ENCODE measurements around the gene TACR3. TPM values are rescaled to one million over a fixed set of nuclear protein-coding genes. Genes with fewer than 3 reads are reported as not detected.

Gene TACR3, protein sequence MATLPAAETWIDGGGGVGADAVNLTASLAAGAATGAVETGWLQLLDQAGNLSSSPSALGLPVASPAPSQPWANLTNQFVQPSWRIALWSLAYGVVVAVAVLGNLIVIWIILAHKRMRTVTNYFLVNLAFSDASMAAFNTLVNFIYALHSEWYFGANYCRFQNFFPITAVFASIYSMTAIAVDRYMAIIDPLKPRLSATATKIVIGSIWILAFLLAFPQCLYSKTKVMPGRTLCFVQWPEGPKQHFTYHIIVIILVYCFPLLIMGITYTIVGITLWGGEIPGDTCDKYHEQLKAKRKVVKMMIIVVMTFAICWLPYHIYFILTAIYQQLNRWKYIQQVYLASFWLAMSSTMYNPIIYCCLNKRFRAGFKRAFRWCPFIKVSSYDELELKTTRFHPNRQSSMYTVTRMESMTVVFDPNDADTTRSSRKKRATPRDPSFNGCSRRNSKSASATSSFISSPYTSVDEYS
- total RNA-seq (not detected), polyA plus RNA-seq (not detected)
- long read RNA-seq, donor 1: 0 reads
- long read RNA-seq, donor 2: 0 reads
- long read RNA-seq, donor 3: 0 reads

GRCh38 chr4:103719830-103720207 lies at the start of gene TACR3:
Gene TACR3, minus strand, starts transcription at chr4:103719985. Its CDS starts 310 bp downstream, at chr4:103719675.
- H3K4me3 ChIP-seq: peak within 1 kb of the TSS in 3 of 10 donors; percentile 0 to 34 (median 29)
- H3K4me1 ChIP-seq: peaks cover 0 to 7% (median 0%) of the 10 kb centered on the region in 9 donors
- H3K27ac ChIP-seq: no peak within 1 kb of the TSS
- no peaks in the 10 kb centered on the region for H3K9me3 ChIP-seq
- H3K36me3 ChIP-seq: no peaks in the 10 kb centered on the region
- 1% methylated on average over 20 of the region's 20 CpGs for WGBS, 2 donors
- ATAC-seq (peak in 4 of 8 donors; percentile 38 to 46 (median 42)), DNase-seq (no peak)
- peaks cover 0 to 19% (median 13%) of the 10 kb centered on the region in 7 donors for H3K27me3 ChIP-seq
- TF ChIP-seq CTCF (IDR thresholded peaks at IDR 0.05): no peak
- intact Hi-C loops (cut with DNase I): no loop called here

GRCh38 chr4:103757631-103758030 lies 37.8 kb upstream of the TACR3 start:
- H3K27ac ChIP-seq: no peak overlapping the region
- H3K9me3 ChIP-seq: no peaks in the 10 kb centered on the region
- H3K27me3 ChIP-seq: no peaks in the 10 kb centered on the region
- intact Hi-C loops (cut with DNase I): no loop called here
- TF ChIP-seq CTCF (IDR thresholded peaks at IDR 0.05): no peak
- no peak for DNase-seq
- no peak overlapping the region for H3K4me3 ChIP-seq
- H3K4me1 ChIP-seq: no peaks in the 10 kb centered on the region
- no peak for ATAC-seq
- no peaks in the 10 kb centered on the region for H3K36me3 ChIP-seq
- 61 to 71% methylated on average over 2 of the region's 2 CpGs for WGBS, 2 donors

- Histone ChIP-seq H3K4me1 (no peaks in the 10 kb centered on the region), H3K36me3 (no peaks in the 10 kb centered on the region), H3K9me3 (no peaks in the 10 kb centered on the region), H3K4me3 (no peak overlapping the region), H3K27me3 (no peaks in the 10 kb centered on the region), H3K27ac (no peak overlapping the region)
- intact Hi-C loops (cut with DNase I): no loop called here
- DNase-seq (no peak), ATAC-seq (no peak)
- no peak for TF ChIP-seq CTCF (IDR thresholded peaks at IDR 0.05)
Measured at GRCh38 chr4:103756741-103757140, 37.0 kb upstream of the TACR3 start.

- no peak for TF ChIP-seq CTCF (IDR thresholded peaks at IDR 0.05)
- Histone ChIP-seq H3K27ac (no peak overlapping the region), H3K36me3 (no peaks in the 10 kb centered on the region), H3K27me3 (no peaks in the 10 kb centered on the region), H3K9me3 (no peaks in the 10 kb centered on the region), H3K4me1 (no peaks in the 10 kb centered on the region), H3K4me3 (no peak overlapping the region)
- DNase-seq (no peak), ATAC-seq (peak in 1 of 8 donors; percentile 25)
- 60 to 67% methylated on average over 3 of the region's 3 CpGs for WGBS, 2 donors
- intact Hi-C loops (cut with DNase I): no loop called here
Measured at GRCh38 chr4:103754844-103755243, 35.1 kb upstream of the TACR3 start.

All from heart right ventricle (tissue), 16 donors.